T-helper 17 cell (primary cell): ENCODE data around the gene ARFRP1. TPM values are rescaled to one million over a fixed set of nuclear protein-coding genes. Genes with fewer than 3 reads are reported as not detected.

Experiments used
- ATAC-seq: fragments of 150-1000 bp; cut with Tn5 transposase; 2 replicates; pipeline ENCODE4 v1.10.0; 2021; ENCODE audit warnings: mild to moderate bottlenecking, moderate library complexity
- DNase-seq, 3 donors: peaks; one replicate each; pipeline versions ENCODE4 v3.0.0 to v3.0.0-alpha.2; 2020 to 2021
- H3K9me3 ChIP-seq: one replicate; pipeline ENCODE4 v1.7.0; 2013; ENCODE audit warnings: low read length, mild to moderate bottlenecking; ENCODE audit not compliant: control insufficient read depth, poor library complexity, severe bottlenecking
- H3K27ac Mint-ChIP-seq: one replicate; pipeline ENCODE4 v1.8.0; 2022; ENCODE audit warnings: mild to moderate bottlenecking, moderate library complexity, mixed read lengths
- H3K27me3 Mint-ChIP-seq: one replicate; pipeline ENCODE4 v1.8.0; 2022; ENCODE audit warnings: mixed read lengths
- H3K36me3 Mint-ChIP-seq: one replicate; pipeline ENCODE4 v1.8.0; 2022; ENCODE audit warnings: low read depth, mixed read lengths
- H3K4me1 Mint-ChIP-seq: one replicate; pipeline ENCODE4 v1.8.0; 2022; ENCODE audit warnings: mild to moderate bottlenecking, mixed read lengths
- H3K4me3 Mint-ChIP-seq: one replicate; pipeline ENCODE4 v1.8.0; 2022; ENCODE audit warnings: mild to moderate bottlenecking, moderate library complexity, mixed read lengths
- total RNA-seq, 4 donors: library from RNA in 2 of 4; stranded (reverse) in 2 of 4; gene quantifications; one replicate each; pipeline ENCODE4 v1.2.3 and lab custom pipeline; 2022 to 2026

The ARFRP1 gene, protein sequence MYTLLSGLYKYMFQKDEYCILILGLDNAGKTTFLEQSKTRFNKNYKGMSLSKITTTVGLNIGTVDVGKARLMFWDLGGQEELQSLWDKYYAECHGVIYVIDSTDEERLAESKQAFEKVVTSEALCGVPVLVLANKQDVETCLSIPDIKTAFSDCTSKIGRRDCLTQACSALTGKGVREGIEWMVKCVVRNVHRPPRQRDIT
- 10 to 100 TPM; 44.0 to 53.2 TPM for total RNA-seq
- 49.5 to 96.9 reads per million in 2 donors for total RNA-seq (lab: John Stamatoyannopoulos, UW)

DNA sequence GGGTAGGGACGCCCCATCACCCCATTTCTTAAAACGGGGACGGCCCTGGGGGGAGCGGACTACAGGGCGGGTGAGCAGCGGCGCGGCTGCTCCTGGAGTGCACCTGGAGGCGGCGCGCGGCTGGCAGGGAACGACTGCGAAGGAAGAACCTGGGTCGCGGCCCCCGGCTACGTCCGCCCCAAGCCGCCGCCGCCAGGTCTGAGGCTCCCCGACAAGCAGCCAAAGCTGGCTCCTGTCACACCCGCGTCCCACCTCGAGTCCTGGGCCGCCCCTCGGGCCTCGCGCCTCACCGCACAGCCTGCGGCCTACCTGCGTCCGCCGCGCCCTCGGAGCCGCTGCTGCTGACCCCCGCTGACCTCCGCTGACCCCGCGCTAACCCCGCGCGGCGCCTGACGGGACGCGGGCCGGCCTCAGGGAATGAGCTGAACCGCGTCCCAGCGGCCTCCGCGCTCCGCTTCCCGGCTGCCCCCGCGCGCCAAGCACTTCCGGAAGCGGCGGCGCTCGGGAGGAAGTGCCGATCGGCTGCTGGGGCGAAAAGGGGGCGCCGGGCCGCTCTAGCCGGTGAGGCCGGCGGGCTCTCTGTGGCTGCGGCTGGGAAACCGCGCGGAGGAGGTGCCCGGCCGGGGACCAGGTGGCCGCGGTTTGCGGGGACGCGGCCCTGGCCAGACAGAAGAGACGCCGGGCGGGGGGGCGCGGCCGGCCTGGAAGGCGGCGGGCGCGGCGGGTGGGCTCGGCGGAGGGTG, at the start of gene ARFRP1, which contains the start of gene ZGPAT:
Gene ARFRP1 (minus strand): TSS at position 419 of the 743 bp plus-strand sequence. CDS start 885 bp downstream, outside the sequence.
Gene ZGPAT (plus strand): TSS at position 482 of the 743 bp plus-strand sequence. CDS start 542 bp downstream, outside the sequence.
- H3K4me3 Mint-ChIP-seq, result peak within 1 kb of the TSS; percentile 89
- peak; percentile 88 for ATAC-seq
- peaks cover 3% of the 10 kb centered on the region for H3K36me3 Mint-ChIP-seq
- peak within 1 kb of the TSS; percentile 88 for H3K27ac Mint-ChIP-seq
- peak; percentile 79 to 81 (median 79) for DNase-seq
- H3K9me3 ChIP-seq, result no peaks in the 10 kb centered on the region
- H3K27me3 Mint-ChIP-seq, result no peaks in the 10 kb centered on the region
- peaks cover 26% of the 10 kb centered on the region for H3K4me1 Mint-ChIP-seq

GRCh38 chr20:63756648-63756991, 48.8 kb upstream of the ARFRP1 start:
- DNase-seq (no peak), ATAC-seq (no peak)
- H3K27ac Mint-ChIP-seq, result no peak overlapping the region
- H3K4me1 Mint-ChIP-seq, result peaks cover 10% of the 10 kb centered on the region
- H3K27me3 Mint-ChIP-seq, result no peaks in the 10 kb centered on the region
- no peak overlapping the region for H3K4me3 Mint-ChIP-seq
- H3K36me3 Mint-ChIP-seq, result no peaks in the 10 kb centered on the region
- no peaks in the 10 kb centered on the region for H3K9me3 ChIP-seq

DNA sequence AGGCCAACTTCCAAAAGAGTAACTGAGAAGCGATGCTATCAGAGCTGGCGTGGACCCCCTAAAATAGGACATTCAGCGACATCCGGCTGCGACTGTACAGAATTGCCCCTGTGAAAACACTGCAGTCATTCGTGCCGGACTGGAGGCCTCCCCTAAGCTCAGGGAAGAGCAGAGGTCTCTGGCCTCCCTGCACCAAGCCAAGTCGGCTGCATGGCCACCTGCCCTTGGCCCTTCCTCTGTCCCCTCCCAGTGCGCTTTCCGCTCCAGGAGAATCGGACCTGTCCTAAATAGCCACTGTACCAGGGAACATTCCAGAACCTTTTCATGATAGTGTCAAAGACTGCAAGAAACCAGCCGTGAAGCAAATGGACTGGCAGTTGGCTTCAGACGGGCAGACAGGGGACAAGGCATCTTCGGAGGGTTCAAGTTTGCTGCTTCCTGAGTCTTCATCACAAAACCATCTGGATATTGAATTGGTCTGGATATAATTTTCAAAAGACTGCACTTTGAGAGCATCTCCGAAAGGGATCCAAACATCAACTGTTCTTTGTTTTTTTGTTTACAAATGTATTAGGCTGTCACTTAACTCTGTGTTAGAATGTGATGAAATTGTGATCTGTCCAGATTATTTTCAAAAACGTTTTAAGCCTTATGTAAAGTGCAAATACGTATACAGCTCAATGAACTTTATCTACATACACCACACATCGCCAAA, 48.3 kb upstream of the ARFRP1 start:
- Mint-ChIP-seq H3K4me1 (peaks cover 13% of the 10 kb centered on the region), H3K4me3 (no peak overlapping the region), H3K36me3 (no peaks in the 10 kb centered on the region), H3K27ac (no peak overlapping the region), H3K27me3 (no peaks in the 10 kb centered on the region)
- DNase-seq (no peak), ATAC-seq (no peak)
- H3K9me3 ChIP-seq, result no peaks in the 10 kb centered on the region

DNA sequence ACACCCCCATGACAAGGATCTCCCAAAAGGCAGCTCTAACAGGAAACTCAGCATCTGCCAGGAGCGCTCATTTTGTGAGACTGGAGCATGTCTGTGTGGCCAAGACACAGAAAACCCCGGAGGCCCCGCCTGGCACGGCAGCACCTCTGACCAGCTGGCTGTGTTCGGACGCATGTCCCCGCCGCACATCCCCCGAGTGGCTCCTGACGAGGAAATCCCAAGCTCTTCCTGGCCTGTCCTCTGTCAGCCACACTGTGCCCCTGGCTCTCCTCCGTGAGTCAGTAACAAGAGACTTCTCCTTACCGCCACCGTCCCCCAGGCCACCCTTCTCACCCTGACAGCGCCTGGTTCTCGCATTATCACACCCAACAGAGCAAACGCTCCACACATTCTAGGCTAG, 46.2 kb upstream of the ARFRP1 start:
- DNase-seq, result no peak
- Mint-ChIP-seq H3K36me3 (no peaks in the 10 kb centered on the region), H3K4me1 (peaks cover 14% of the 10 kb centered on the region), H3K27ac (no peak overlapping the region), H3K4me3 (no peak overlapping the region), H3K27me3 (no peaks in the 10 kb centered on the region)
- ATAC-seq, result no peak
- H3K9me3 ChIP-seq, result no peaks in the 10 kb centered on the region

DNA sequence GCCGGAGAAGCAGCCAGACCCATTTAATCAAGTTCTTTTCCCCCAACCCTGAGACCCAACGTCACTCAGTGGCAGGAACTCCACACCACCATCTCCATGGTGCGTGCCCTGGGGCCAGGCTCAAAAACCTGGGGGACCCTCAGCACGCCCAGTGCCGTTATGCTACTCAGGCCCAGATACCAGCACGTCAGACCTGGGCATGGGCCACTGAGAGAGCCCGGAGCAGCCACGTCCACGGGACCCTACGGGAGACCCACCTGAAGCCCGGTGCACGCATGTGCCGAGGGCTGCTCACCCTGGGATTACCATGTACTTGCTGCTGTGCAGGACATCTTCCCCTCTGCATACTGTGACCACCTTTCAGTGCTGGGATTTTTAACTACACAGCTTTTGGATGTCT, 45.6 kb upstream of the ARFRP1 start:
- Mint-ChIP-seq H3K36me3 (no peaks in the 10 kb centered on the region), H3K27me3 (no peaks in the 10 kb centered on the region), H3K27ac (no peak overlapping the region), H3K4me3 (no peak overlapping the region), H3K4me1 (peaks cover 14% of the 10 kb centered on the region)
- no peaks in the 10 kb centered on the region for H3K9me3 ChIP-seq
- ATAC-seq (no peak), DNase-seq (no peak)

DNA sequence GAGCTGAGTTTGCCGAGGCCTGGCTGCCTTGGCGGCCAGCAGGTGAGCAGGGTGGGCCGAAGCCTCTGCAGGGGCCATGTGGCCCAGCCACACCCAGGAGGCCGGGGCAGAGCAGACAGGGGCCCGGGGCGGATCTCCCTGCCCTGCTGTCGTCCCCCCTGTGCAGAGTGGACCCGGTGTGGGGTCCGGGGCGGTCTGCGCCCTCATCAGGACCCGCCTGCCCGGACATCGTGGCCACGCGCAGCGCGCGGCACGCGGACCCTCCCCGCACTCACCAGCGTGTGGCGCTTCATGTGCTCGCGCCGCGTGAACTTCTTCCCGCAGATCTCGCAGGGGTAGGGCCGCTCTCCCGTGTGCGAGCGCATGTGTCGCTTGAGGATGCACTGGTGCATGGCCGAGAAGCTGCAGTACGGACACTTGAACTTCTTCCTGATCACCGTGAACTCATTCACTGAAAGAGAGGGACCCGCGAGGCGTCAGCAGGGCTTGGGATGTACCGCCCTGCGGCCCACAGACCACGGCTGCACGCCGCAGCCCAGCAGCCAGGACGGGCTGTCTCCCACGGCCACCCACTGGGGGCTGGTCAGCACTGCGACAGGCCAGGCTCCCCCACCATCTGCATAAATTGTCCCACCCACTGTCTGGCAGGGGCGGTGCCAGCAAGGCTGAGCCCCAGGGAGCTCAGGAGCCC, 44.8 kb upstream of the ARFRP1 start:
- H3K27me3 Mint-ChIP-seq, result no peaks in the 10 kb centered on the region
- no peak overlapping the region for H3K4me3 Mint-ChIP-seq
- ATAC-seq (no peak), DNase-seq (no peak)
- H3K36me3 Mint-ChIP-seq, result no peaks in the 10 kb centered on the region
- H3K27ac Mint-ChIP-seq, result no peak overlapping the region
- H3K4me1 Mint-ChIP-seq, result peaks cover 14% of the 10 kb centered on the region
- H3K9me3 ChIP-seq, result no peaks in the 10 kb centered on the region

- Mint-ChIP-seq H3K4me3 (peak overlapping the region; percentile 76), H3K36me3 (no peaks in the 10 kb centered on the region), H3K27ac (peak overlapping the region; percentile 61), H3K4me1 (peaks cover 11% of the 10 kb centered on the region), H3K27me3 (no peaks in the 10 kb centered on the region)
- DNase-seq (no peak), ATAC-seq (peak; percentile 20)
- H3K9me3 ChIP-seq, result no peaks in the 10 kb centered on the region
Observed at GRCh38 chr20:63751471-63752271, 43.9 kb upstream of the ARFRP1 start.

GRCh38 chr20:63750807-63751470, 43.2 kb upstream of the ARFRP1 start:
- no peaks in the 10 kb centered on the region for H3K9me3 ChIP-seq
- H3K27me3 Mint-ChIP-seq, result no peaks in the 10 kb centered on the region
- peaks cover 8% of the 10 kb centered on the region for H3K4me1 Mint-ChIP-seq
- ATAC-seq (peak; percentile 94), DNase-seq (peak in 1 of 3 donors; percentile 37)
- H3K27ac Mint-ChIP-seq, result peak overlapping the region; percentile 61
- H3K4me3 Mint-ChIP-seq, result peak overlapping the region; percentile 76
- no peaks in the 10 kb centered on the region for H3K36me3 Mint-ChIP-seq

DNA sequence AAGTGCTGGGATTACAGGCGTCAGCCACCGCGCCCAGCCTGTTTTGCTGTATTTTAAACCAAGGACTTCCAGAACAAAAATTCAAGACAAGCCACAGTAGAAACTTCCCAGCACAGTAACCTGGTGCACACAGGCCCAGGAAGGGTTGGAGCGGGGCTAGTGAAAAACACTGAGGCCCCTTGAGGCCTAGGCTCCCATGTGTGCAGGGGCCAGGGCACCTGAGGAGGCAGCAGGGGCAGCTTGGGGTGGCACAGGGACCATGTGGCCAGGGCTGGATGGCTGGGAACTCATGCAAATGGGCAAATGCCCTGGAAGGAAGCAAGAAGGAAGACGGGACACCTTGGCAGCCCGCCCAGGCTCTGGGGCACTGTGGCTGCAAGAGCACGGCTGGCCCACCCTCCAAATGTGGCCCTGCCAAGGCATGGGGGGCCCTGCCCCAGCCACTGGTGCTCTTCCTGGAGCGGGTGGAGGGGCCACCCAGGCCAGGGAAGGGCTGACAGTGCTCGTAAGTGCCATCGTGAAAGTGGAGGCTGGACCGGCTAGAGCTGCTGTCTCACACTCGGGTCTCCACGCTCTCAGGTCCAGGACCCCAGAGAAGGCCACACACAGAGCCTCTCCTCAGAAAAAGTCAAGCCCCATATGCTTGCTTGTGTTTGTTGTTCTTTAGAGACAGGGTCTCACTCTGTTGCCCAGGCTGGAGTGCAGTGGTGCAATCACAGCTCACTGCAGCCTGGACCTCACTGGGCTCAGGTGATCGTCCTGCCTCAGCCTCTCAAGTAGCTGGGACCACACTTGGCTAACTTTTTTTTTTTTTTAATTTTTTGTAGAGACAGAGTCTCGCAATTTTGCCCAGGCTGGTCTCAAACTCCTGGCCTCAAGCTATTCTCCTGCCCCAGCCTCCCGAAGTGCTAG, 42.1 kb upstream of the ARFRP1 start:
- no peak for ATAC-seq
- H3K9me3 ChIP-seq, result no peaks in the 10 kb centered on the region
- Mint-ChIP-seq H3K27ac (peak overlapping the region; percentile 75), H3K4me1 (peaks cover 8% of the 10 kb centered on the region), H3K36me3 (no peaks in the 10 kb centered on the region), H3K4me3 (peak overlapping the region; percentile 12), H3K27me3 (no peaks in the 10 kb centered on the region)
- DNase-seq, result no peak

DNA sequence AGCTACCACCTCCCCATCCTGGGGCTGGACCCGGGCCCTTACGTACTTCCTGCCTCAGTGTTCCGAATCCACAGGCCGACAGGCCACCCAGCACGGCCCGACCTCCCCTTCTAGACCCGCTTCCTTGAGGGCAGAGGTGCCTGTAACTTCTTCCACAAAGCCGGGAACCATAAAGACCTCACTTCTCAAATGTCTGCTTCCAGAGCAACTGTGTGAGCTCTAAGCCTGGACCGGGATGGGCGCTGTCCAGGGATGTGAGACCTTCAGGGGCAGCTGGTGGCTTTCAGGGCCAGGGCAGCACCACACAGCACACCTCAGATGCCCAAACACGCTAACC, 41.1 kb upstream of the ARFRP1 start:
- Mint-ChIP-seq H3K27ac (peak overlapping the region; percentile 75), H3K4me3 (no peak overlapping the region), H3K36me3 (no peaks in the 10 kb centered on the region), H3K4me1 (peaks cover 9% of the 10 kb centered on the region), H3K27me3 (no peaks in the 10 kb centered on the region)
- DNase-seq, result no peak
- no peaks in the 10 kb centered on the region for H3K9me3 ChIP-seq
- ATAC-seq, result no peak

GRCh38 chr20:63748070-63748933, 40.5 kb upstream of the ARFRP1 start:
- H3K9me3 ChIP-seq, result no peaks in the 10 kb centered on the region
- no peaks in the 10 kb centered on the region for H3K27me3 Mint-ChIP-seq
- H3K4me1 Mint-ChIP-seq, result peaks cover 9% of the 10 kb centered on the region
- DNase-seq, result no peak
- peak overlapping the region; percentile 75 for H3K27ac Mint-ChIP-seq
- no peaks in the 10 kb centered on the region for H3K36me3 Mint-ChIP-seq
- no peak for ATAC-seq
- no peak overlapping the region for H3K4me3 Mint-ChIP-seq
